HG03280 (cell line): ENCODE results near the gene NHLRC4.

Experiments used
- ATAC-seq: cut with Tn5 transposase; IDR thresholded peaks from one replicate; pipeline ENCODE4 v1.9.1; 2021; ENCODE audit warnings: mild to moderate bottlenecking, moderate library complexity; ENCODE audit not compliant: unreplicated experiment

NHLRC4 gene

GRCh38 chr16:565419-566330 is 1.1 kb upstream of the NHLRC4 start:
- ATAC-seq, result no peak

- ATAC-seq, result no peak
Observed at GRCh38 chr16:567373-568256, 810 bp downstream of the NHLRC4 start.

GRCh38 chr16:568401-569258 is 1.8 kb downstream of the NHLRC4 start:
- ATAC-seq, result no peak

GRCh38 chr16:569445-570254 is 2.8 kb downstream of the NHLRC4 start, which contains the start of gene PIGQ:
PIGQ (plus strand) TSS chr16:569968; CDS start chr16:574075, 4,107 bp downstream.
- ATAC-seq, result peak; percentile 51

GRCh38 chr16:572865-573650 is 6.3 kb downstream of the NHLRC4 start:
- no peak for ATAC-seq

- ATAC-seq, result no peak
Observed at GRCh38 chr16:574021-574760, 7.4 kb downstream of the NHLRC4 start.

GRCh38 chr16:575354-576196 is 8.8 kb downstream of the NHLRC4 start:
- ATAC-seq, result no peak

- ATAC-seq, result no peak
Observed at GRCh38 chr16:576197-576822, 9.5 kb downstream of the NHLRC4 start.

GRCh38 chr16:576823-577201 is 10.0 kb downstream of the NHLRC4 start:
- no peak for ATAC-seq

- ATAC-seq, result no peak
Observed at GRCh38 chr16:577796-578195, 11.0 kb downstream of the NHLRC4 start.

- ATAC-seq, result no peak
Observed at GRCh38 chr16:578232-578869, 11.5 kb downstream of the NHLRC4 start.

GRCh38 chr16:578870-579405 is 12.1 kb downstream of the NHLRC4 start:
- ATAC-seq, result no peak

- no peak for ATAC-seq
Observed at GRCh38 chr16:580141-580945, 13.5 kb downstream of the NHLRC4 start.

- no peak for ATAC-seq
Observed at GRCh38 chr16:580946-581498, 14.2 kb downstream of the NHLRC4 start.

- no peak for ATAC-seq
Observed at GRCh38 chr16:582218-582613, 15.4 kb downstream of the NHLRC4 start.
